ENCODE data around the gene UTP11.

- TF ChIP-seq EZH2 (IDR thresholded peaks at IDR 0.05; ENCODE audit: insufficient read depth, poor library complexity, severe bottlenecking), result no peak
- no peak for TF ChIP-seq EZH2phosphoT487 (IDR thresholded peaks at IDR 0.05; ENCODE audit: insufficient read depth, low read depth)
Observed at GRCh38 chr1:37978541-37978940, 34.0 kb upstream of the UTP11 start.

Data from GM23248 (cell line).